WERI-Rb-1 (cell line): ENCODE measurements around the gene NRTN.

Experiments used
- DNase-seq: peaks from one replicate; pipeline ENCODE4 v3.0.0-alpha.2; 2020
- H3K27ac ChIP-seq: fragments of 250-450 bp; sonication (Bioruptor Pico); 2 replicates; pipeline ENCODE4 v1.5.1; 2020; ENCODE audit warnings: mild to moderate bottlenecking, moderate library complexity
- H3K27me3 ChIP-seq: fragments of 250-450 bp; sonication (Bioruptor Pico); 2 replicates; pipeline ENCODE4 v1.5.1; 2021; ENCODE audit warnings: mild to moderate bottlenecking, low read depth, moderate library complexity; ENCODE audit not compliant: insufficient read depth, severe bottlenecking
- H3K36me3 ChIP-seq: fragments of 250-450 bp; sonication (Bioruptor Pico); 2 replicates; pipeline ENCODE4 v1.5.1; 2020; ENCODE audit warnings: mild to moderate bottlenecking, moderate library complexity
- H3K4me3 ChIP-seq: 2 replicates; pipeline ENCODE4 v1.5.1; 2011; ENCODE audit warnings: low read depth, mild to moderate bottlenecking, control low read depth, low read length
- H3K9me3 ChIP-seq: fragments of 250-450 bp; sonication (Bioruptor Pico); 2 replicates; pipeline ENCODE4 v1.5.1; 2021; ENCODE audit warnings: mild to moderate bottlenecking, moderate library complexity; ENCODE audit not compliant: severe bottlenecking
- TF ChIP-seq, protein P1 (sequence below): IDR thresholded peaks from 2 replicates; pipeline ENCODE4 v1.5.1; 2011; ENCODE audit warnings: low read depth, mild to moderate bottlenecking, control low read depth, inconsistent platforms, low read length

NRTN gene

DNA sequence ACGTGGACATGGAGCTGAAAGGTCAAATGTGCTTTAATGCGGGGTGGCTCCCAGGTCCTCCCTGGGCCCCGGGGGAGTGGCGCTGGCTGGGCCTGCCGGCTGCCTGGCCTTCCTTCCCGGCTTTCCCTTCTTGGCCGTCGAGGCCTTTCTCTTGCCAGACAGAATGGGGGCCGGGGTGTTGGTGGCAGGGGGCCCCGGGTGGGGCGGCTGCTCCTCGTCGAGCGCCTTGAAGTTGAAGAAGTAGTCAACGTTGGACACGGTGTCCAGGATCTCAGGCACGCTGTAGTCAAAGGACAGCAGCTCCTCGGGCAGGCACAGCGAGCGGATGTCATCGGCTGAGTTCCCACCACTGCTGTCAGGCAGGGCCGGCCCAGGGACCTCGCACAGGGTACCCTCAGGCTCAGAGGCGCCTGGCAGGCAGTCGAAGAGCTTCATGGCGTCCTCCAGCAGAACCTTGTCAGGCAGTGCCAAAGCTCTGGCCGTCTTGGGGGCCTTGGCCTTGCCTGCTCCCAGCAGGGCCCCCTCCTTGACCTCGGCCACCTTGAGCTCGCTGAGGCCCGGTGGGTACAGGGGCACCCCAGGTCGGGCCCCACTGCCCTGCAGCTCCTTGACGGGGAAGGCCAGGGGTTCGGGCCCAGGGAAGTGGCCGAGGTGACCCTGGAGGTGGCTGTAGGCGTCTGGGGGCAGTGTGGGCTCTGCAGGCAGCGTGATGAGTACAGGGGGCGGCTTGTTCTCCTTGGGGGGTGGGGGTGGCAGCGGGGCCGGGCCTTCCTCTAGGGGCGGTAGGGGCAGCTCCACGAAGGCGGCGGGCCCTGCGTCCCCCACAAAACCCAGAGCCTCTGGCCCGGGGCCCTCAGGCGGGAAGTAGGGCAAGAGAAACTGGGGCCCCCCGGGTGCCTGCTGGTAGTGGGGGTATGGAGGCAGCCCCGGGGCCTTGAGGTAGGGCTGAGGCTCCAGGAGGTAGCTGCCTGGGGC, 21.6 kb upstream of the NRTN start:
- Histone ChIP-seq H3K9me3 (no peaks in the 10 kb centered on the region), H3K36me3 (peaks cover 36% of the 10 kb centered on the region), H3K27me3 (no peaks in the 10 kb centered on the region), H3K27ac (no peak overlapping the region), H3K4me3 (no peak overlapping the region)
- no peak for DNase-seq
- TF ChIP-seq, protein P1, sequence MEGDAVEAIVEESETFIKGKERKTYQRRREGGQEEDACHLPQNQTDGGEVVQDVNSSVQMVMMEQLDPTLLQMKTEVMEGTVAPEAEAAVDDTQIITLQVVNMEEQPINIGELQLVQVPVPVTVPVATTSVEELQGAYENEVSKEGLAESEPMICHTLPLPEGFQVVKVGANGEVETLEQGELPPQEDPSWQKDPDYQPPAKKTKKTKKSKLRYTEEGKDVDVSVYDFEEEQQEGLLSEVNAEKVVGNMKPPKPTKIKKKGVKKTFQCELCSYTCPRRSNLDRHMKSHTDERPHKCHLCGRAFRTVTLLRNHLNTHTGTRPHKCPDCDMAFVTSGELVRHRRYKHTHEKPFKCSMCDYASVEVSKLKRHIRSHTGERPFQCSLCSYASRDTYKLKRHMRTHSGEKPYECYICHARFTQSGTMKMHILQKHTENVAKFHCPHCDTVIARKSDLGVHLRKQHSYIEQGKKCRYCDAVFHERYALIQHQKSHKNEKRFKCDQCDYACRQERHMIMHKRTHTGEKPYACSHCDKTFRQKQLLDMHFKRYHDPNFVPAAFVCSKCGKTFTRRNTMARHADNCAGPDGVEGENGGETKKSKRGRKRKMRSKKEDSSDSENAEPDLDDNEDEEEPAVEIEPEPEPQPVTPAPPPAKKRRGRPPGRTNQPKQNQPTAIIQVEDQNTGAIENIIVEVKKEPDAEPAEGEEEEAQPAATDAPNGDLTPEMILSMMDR, result no peak

DNA sequence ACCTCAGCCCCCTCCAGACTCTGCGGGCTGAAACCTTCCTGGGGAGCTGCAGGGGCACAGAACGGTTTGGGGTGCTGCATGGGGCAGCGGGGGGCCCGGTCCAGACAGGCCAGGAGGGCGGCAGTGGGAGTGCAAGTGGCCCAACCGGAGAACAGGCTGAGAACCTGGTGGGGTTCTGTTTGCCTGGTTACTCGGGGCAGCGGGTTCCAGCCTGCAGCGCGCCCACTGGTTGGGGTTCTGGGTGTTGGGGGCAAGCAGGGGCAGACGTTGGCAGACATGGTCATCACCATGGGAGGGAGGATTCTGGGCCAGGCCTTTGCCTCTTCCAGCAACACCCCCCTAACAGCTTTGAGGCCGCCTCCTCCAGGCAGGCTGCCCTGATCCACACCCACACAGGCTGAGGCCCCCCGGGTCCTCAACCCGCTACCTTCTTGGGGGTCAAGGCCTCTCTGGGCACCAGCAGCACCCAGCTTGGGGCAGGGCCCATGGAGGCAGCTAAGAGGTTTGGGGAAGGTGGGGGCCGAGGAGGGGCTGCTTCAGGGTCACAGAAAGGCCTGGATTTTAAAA, 20.2 kb upstream of the NRTN start, which contains the start of gene PRR22:
Gene PRR22 (minus strand): TSS at position 166 of the 567 bp plus-strand sequence. CDS start 86 bp downstream, at position 80.
- Histone ChIP-seq H3K27ac (no peak within 1 kb of the TSS), H3K27me3 (no peaks in the 10 kb centered on the region), H3K4me3 (no peak within 1 kb of the TSS), H3K9me3 (no peaks in the 10 kb centered on the region), H3K36me3 (peaks cover 50% of the 10 kb centered on the region)
- TF ChIP-seq, protein P1, result no peak
- DNase-seq, result no peak

DNA sequence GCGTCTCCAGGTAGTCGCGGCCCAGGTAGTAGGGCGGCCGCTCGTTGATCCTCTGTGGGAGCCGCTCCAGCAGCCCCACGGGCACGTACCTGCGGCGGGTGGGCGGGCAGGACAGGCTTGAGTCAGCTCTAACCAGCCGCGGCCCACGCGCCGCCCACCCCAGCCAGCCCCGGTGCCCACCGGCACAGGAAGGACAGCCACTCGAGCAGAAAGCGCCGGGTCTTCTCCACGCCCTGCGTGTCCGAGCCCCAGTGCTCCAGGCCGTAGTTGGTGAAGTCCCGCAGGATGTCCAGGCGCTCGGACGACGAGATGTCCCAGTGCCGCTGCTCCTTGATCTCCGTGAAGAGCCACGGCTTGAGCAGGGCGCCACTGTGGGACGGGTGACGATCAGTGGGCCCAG, 19.4 kb upstream of the NRTN start:
- no peak overlapping the region for H3K27ac ChIP-seq
- no peak overlapping the region for H3K4me3 ChIP-seq
- H3K9me3 ChIP-seq, result no peaks in the 10 kb centered on the region
- DNase-seq, result no peak
- TF ChIP-seq, protein P1, result no peak
- H3K27me3 ChIP-seq, result no peaks in the 10 kb centered on the region
- peaks cover 57% of the 10 kb centered on the region for H3K36me3 ChIP-seq

DNA sequence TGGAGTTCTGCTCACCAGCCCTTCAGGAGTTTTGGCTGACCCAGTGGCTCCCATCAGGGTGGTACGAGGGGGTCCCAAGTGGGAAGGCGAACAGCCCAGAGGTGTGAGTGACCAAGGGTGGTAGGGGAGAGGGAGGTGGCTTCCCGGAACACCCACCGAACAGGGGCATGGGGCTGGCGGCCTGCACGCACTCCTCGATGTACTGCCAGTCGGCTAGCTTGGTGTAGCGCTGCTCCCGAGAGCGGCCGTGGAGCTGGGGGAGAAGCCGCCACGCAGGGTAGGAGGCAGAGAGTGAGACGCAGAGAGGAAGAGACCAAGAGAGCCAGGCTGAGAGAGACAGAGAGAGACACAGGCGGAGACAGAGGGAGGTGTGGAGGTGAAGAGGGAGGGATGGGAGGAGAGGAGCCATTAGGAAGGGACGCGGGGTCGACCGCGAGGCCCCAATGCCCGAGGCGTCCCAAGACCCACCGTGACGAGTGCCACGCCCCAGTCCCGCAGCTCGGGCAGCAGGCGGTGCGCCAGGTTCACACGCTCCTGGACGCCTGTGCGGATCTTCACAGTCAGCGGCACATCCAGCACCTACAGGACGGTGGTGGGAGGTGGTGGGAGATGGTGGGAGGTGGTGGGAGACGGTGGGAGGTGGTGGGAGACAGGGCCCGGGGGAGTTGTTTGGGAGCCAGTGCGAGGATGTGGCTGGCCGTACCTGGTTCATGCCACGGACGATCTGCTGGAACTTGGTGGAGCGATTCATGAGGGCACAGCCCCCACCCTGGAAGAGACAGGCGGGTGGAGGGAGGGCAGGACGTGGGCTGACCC, 18.1 kb upstream of the NRTN start:
- peaks cover 60% of the 10 kb centered on the region for H3K36me3 ChIP-seq

More for the DNA sequence above, 18.1 kb upstream of the NRTN start:
- Histone ChIP-seq H3K4me3 (no peak overlapping the region), H3K27me3 (no peaks in the 10 kb centered on the region), H3K9me3 (no peaks in the 10 kb centered on the region), H3K27ac (no peak overlapping the region)
- TF ChIP-seq, protein P1, result no peak
- no peak for DNase-seq
